GM12878 (cell line): Measurements from ENCODE around the gene TBC1D5. TPM values are rescaled to one million over a fixed set of nuclear protein-coding genes. Genes with fewer than 3 reads are reported as not detected.
A peak's percentile ranks its signal among the peaks of the same experiment; 100 is the strongest.

Experiments used
- ATAC-seq: fragments of 200-7000 bp; cut with Tn5 transposase; 3 replicates; pipeline ENCODE4 v1.9.1; 2020; ENCODE audit warnings: mild to moderate bottlenecking, moderate library complexity
- BruUV-seq: library from RNA; stranded (reverse); fragments of 400-500 nt; replicated peaks from 2 replicates; lab custom pipeline; 2021; lab: Mats Ljungman, UMichigan
- CTCF ChIA-PET: fragments of 300-600 bp; sonication (Branson Sonifier 250); formaldehyde crosslinking; extraction: SDS; loops from one replicate; lab custom pipeline; 2021; ENCODE audit warnings: inconsistent platforms; lab: Yijun Ruan, JAX
- POLR2A ChIA-PET: fragments of 350-600 bp; formaldehyde crosslinking; extraction: SDS; loops from one replicate; lab custom pipeline; 2021; ENCODE audit warnings: inconsistent platforms; lab: Charles Lee
- RAD21 ChIA-PET: fragments of 300-600 bp; sonication (Branson Sonifier 250); formaldehyde crosslinking; loops from one replicate; lab custom pipeline; 2023; ENCODE audit warnings: antibody characterized with exemption; ENCODE audit not compliant: unreplicated experiment; lab: Charles Lee
- SMC1A ChIA-PET: fragments of 300-600 bp; sonication (Branson Sonifier 250); formaldehyde crosslinking; loops from one replicate; lab custom pipeline; 2023; ENCODE audit not compliant: unreplicated experiment, uncharacterized antibody; lab: Charles Lee
- DNase-seq: peaks from one replicate; pipeline ENCODE4 v3.0.0-alpha.2; 2011; ENCODE audit warnings: low read depth, low spot score
- FAIRE-seq: peaks from 3 replicates; lab custom pipeline; 2011; peaks lifted over from hg19 to GRCh38; lab: Jason Lieb, UNC
- H2AFZ ChIP-seq: 2 replicates; pipeline ENCODE4 v1.6.0; 2011; ENCODE audit warnings: low read depth, low read length, control low read depth; ENCODE audit not compliant: control insufficient read depth
- H3K27ac ChIP-seq: 2 replicates; pipeline ENCODE4 v1.5.1; 2011; ENCODE audit warnings: control low read depth; ENCODE audit not compliant: control insufficient read depth, insufficient read depth
- H3K27me3 ChIP-seq, 2 experiments: replicated peaks in 1 of 2; 2 replicates each; pipeline versions ENCODE4 v1.6.0 to v1.6.1; 2011; ENCODE audit warnings: low read length in 1 of 2; ENCODE audit not compliant: control insufficient read depth in 2 of 2, insufficient read depth in 2 of 2
- H3K36me3 ChIP-seq, 2 experiments: 2 replicates each; pipeline ENCODE4 v1.5.1; 2011; ENCODE audit warnings: low read length in 1 of 2; ENCODE audit not compliant: control insufficient read depth in 2 of 2, insufficient read depth in 2 of 2
- H3K4me1 ChIP-seq: 2 replicates; pipeline ENCODE4 v1.6.1; 2011; ENCODE audit warnings: mild to moderate bottlenecking, low read length, moderate library complexity, mixed read lengths; ENCODE audit not compliant: control insufficient read depth, insufficient read depth
- H3K4me2 ChIP-seq: 2 replicates; pipeline ENCODE4 v1.6.0; 2011; ENCODE audit warnings: control low read depth; ENCODE audit not compliant: control insufficient read depth, insufficient read depth
- H3K4me3 ChIP-seq: fragments of 200-600 bp; sonication (generic); 2 replicates; pipeline ENCODE4 v1.5.1; 2016
- H3K79me2 ChIP-seq: 2 replicates; pipeline ENCODE4 v1.6.0; 2011; ENCODE audit warnings: low read length; ENCODE audit not compliant: control insufficient read depth, insufficient read depth
- H3K9ac ChIP-seq: 2 replicates; pipeline ENCODE4 v1.8.0; 2011; ENCODE audit warnings: low read length, control low read depth, mixed read lengths; ENCODE audit not compliant: control insufficient read depth, insufficient read depth
- H3K9me3 ChIP-seq: replicated peaks from 3 replicates; pipeline ENCODE4 v1.5.1; 2011; ENCODE audit warnings: mild to moderate bottlenecking, low read length; ENCODE audit not compliant: control insufficient read depth, insufficient read depth
- H4K20me1 ChIP-seq: 2 replicates; pipeline ENCODE4 v1.6.0; 2011; ENCODE audit not compliant: control insufficient read depth, insufficient read depth
- EGR1 ChIP-seq, 2 experiments: IDR thresholded peaks; 1 replicate in 1 of 2; 2 replicates in 1 of 2; pipeline ENCODE4 v1.6.1; 2011 to 2012; ENCODE audit warnings: low read depth in 2 of 2, low read length in 2 of 2, borderline replicate concordance in 1 of 2, mild to moderate bottlenecking in 1 of 2, moderate library complexity in 1 of 2
- IKZF1 ChIP-seq: fragments of 450-650 bp; conservative IDR thresholded peaks from 2 replicates; pipeline ENCODE4 v1.6.1; 2017; ENCODE audit warnings: antibody characterized with exemption, mild to moderate bottlenecking
- LARP7 ChIP-seq: fragments of 450-650 bp; IDR thresholded peaks from 2 replicates; pipeline ENCODE4 v1.6.1; 2017; ENCODE audit warnings: mild to moderate bottlenecking
- PAX5 ChIP-seq: IDR thresholded peaks from 2 replicates; pipeline ENCODE4 v1.6.1; 2011; ENCODE audit warnings: low read depth, low read length, borderline replicate concordance
- RAD51 ChIP-seq: fragments of 450-650 bp; IDR thresholded peaks from 2 replicates; pipeline ENCODE4 v1.6.1; 2016; ENCODE audit warnings: moderate library complexity, mild to moderate bottlenecking, inconsistent platforms
- SMC3 ChIP-seq: IDR thresholded peaks from 2 replicates; pipeline ENCODE4 v1.6.1; 2011; ENCODE audit warnings: low read length, improper control_type of control experiment, borderline replicate concordance
- STAT3 ChIP-seq: IDR thresholded peaks from 2 replicates; pipeline ENCODE4 v1.6.1; 2011; ENCODE audit warnings: low read depth, low read length, improper control_type of control experiment
- WGBS: methylation state at CpG from one replicate; pipeline ENCODE4 v1.1.6; 2016; ENCODE audit warnings: low lambda C conversion rate; ENCODE audit not compliant: insufficient replicate concordance, insufficient coverage; ENCODE audit errors: missing lambda C conversion rate; 5-methylcytosine and 5-hydroxymethylcytosine counted together
- in situ Hi-C: fragments of 300-500 bp; cut with MboI; formaldehyde crosslinking; loops from 9 replicates; pipeline ENCODE4 v1.14.3; 2018; ENCODE audit warnings: mixed read lengths
- intact Hi-C: fragments of 100-400 bp; cut with micrococcal nuclease; formaldehyde crosslinking; loops from one replicate; pipeline ENCODE4 v1.14.2; 2022; ENCODE audit not compliant: unreplicated experiment
- polyA plus RNA-seq, 11 experiments: library from polyadenylated mRNA; depleted of rRNA in 4 of 11; unstranded in 6 of 11; stranded (reverse) in 5 of 11; fragments of >200 nt; fragmentation: Nextera tagmentation in 4 of 11; fragmentation: Illumina TruSeq in 1 of 11; extraction: Ambion mirVana in 4 of 11; extraction: Trizol in 1 of 11; gene quantifications; 1 replicate in 1 of 11; 2 replicates in 10 of 11; pipeline versions ENCODE4 v1.2.1 to v1.2.3, GENCODE V29; 2011 to 2016; ENCODE audit warnings: inconsistent platforms in 2 of 11, missing spikeins in 2 of 11, low read depth in 1 of 11
- total RNA-seq, 4 experiments: library from RNA; depleted of rRNA in 3 of 4; stranded (reverse); fragments of >200 nt in 3 of 4; fragmentation: Illumina TruSeq in 1 of 4; extraction: Trizol in 1 of 4; gene quantifications; 2 replicates each; pipeline versions ENCODE4 v1.2.1 to v1.2.3, GENCODE V29; 2013 to 2021
- TF ChIP-seq, protein P1 (sequence below): fragments of 450-650 bp; IDR thresholded peaks from 2 replicates; pipeline ENCODE4 v1.6.1; 2016; ENCODE audit warnings: mild to moderate bottlenecking
- TF ChIP-seq, protein P2 (sequence below): fragments of 450-650 bp; IDR thresholded peaks from 2 replicates; pipeline ENCODE4 v1.6.1; 2018; ENCODE audit warnings: borderline replicate concordance, mild to moderate bottlenecking; ENCODE audit not compliant: partially characterized antibody

Gene TBC1D5
- total and polyA plus RNA-seq, 10 of the 15 experiments (the other 5 are each of a cell fraction or from before 2014, with no cell fraction given): 5.5 to 61.0 (median 43.8) TPM

DNA sequence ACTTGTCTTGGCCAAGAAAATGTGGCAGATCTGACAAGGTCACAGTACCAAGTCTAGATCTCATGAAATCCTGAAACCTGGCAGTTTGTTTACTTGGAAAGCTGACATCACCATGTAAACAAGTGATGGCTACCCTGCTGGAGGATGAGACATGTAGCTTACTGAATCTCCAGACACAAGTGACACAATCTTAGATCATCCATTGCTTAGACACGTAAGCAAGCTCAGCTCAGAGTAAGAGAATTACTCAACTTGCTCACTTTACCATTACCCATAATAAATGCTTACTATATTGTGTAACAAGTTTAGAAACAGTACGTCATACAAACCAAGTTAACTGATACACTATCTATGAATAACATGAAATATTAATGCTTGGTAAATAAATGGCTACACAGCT, 263.8 kb downstream of the TBC1D5 start:
- Histone ChIP-seq H2AFZ (no peak overlapping the region), H3K27me3 (no peaks in the 10 kb centered on the region), H3K4me1 (no peaks in the 10 kb centered on the region), H3K27ac (no peak overlapping the region), H4K20me1 (no peaks in the 10 kb centered on the region), H3K9me3 (no peaks in the 10 kb centered on the region; the same call in 1 of the 3 replicates), H3K79me2 (no peaks in the 10 kb centered on the region), H3K9ac (no peak overlapping the region), H3K4me2 (no peak overlapping the region), H3K4me3 (no peak overlapping the region), H3K36me3 (peaks cover 0 to 3% of the 10 kb centered on the region in 2 experiments; a peak in 3 of 4 replicates)
- no peak for TF ChIP-seq IKZF1
- no peak for TF ChIP-seq PAX5
- TF ChIP-seq, protein P1, sequence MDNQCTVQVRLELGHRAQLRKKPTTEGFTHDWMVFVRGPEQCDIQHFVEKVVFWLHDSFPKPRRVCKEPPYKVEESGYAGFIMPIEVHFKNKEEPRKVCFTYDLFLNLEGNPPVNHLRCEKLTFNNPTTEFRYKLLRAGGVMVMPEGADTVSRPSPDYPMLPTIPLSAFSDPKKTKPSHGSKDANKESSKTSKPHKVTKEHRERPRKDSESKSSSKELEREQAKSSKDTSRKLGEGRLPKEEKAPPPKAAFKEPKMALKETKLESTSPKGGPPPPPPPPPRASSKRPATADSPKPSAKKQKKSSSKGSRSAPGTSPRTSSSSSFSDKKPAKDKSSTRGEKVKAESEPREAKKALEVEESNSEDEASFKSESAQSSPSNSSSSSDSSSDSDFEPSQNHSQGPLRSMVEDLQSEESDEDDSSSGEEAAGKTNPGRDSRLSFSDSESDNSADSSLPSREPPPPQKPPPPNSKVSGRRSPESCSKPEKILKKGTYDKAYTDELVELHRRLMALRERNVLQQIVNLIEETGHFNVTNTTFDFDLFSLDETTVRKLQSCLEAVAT: no peak
- TF ChIP-seq EGR1 (IDR thresholded peaks at IDR 0.05; ENCODE audit: borderline replicate concordance in 1 of 2, low read depth in 2 of 2, low read length in 2 of 2): no peak
- CTCF ChIA-PET: interaction anchor here (0.5 to 1.2 kb wide), 3 partner anchors 18 to 274 kb away, joined by 3 to 4 read pairs (median 3); no protein-coding TSS in a partner anchor
- intact Hi-C loops: no loop called here
- RAD21 ChIA-PET: interaction anchor here (1.5 kb wide), 1 partner anchor 363 kb away, joined by 4 read pairs; no protein-coding TSS in a partner anchor
- 92% methylated on average over 2 of the region's 2 CpGs for WGBS
- SMC1A ChIA-PET: interaction anchor here (0.8 kb wide), 1 partner anchor 18 kb away, joined by 3 read pairs; no protein-coding TSS in a partner anchor
- FAIRE-seq (no peak), ATAC-seq (no peak), DNase-seq (no peak)
- in situ Hi-C loops: no loop called here
- no TSS peak for BruUV-seq
- POLR2A ChIA-PET: no interaction called here

DNA sequence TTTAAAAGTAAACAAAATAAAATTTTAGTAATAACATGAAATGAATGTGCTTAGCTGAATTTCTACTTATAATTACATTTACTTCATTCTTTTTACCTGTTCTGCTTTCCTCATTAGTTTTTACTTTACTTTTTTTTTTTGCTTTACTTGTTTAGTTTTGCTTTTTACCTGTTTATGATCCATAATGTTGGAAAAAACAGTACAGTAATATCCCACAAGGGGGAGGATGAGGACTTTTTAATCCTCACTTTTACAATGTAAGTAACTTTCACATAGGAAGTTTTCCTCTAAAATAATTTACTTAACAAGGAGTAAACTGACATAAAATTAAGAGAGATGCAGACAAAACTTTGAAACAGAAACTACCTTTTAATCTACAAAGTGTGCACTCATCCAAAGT, 268.7 kb downstream of the TBC1D5 start:
- in situ Hi-C loops: no loop called here
- RAD21 ChIA-PET: no interaction called here

More for the DNA sequence above, 268.7 kb downstream of the TBC1D5 start:
- Histone ChIP-seq H3K9me3 (no peaks in the 10 kb centered on the region), H3K9ac (no peak overlapping the region), H3K27ac (no peak overlapping the region), H3K4me1 (no peaks in the 10 kb centered on the region), H4K20me1 (no peaks in the 10 kb centered on the region), H2AFZ (no peak overlapping the region), H3K27me3 (no peaks in the 10 kb centered on the region), H3K79me2 (no peaks in the 10 kb centered on the region), H3K4me3 (no peak overlapping the region), H3K4me2 (no peak overlapping the region), H3K36me3 (no peaks in the 10 kb centered on the region)
- FAIRE-seq (no peak), DNase-seq (no peak), ATAC-seq (no peak)
- BruUV-seq: no TSS peak
- ChIA-PET CTCF (interaction anchor here (0.7 to 1.0 kb wide), 4 partner anchors 59 to 368 kb away, joined by 3 read pairs; no protein-coding TSS in a partner anchor), SMC1A (interaction anchor here (1.5 kb wide), 1 partner anchor 25 kb away, joined by 4 read pairs; no protein-coding TSS in a partner anchor), POLR2A (interaction anchor here (0.6 kb wide), 1 partner anchor 283 kb away, joined by 5 read pairs; no protein-coding TSS in a partner anchor)
- TF ChIP-seq LARP7 (no peak), RAD51 (no peak), STAT3 (no peak), SMC3 (0 out of 2 replicates have a peak, but pooled peaks have one; percentile 5)
- TF ChIP-seq, protein P2, sequence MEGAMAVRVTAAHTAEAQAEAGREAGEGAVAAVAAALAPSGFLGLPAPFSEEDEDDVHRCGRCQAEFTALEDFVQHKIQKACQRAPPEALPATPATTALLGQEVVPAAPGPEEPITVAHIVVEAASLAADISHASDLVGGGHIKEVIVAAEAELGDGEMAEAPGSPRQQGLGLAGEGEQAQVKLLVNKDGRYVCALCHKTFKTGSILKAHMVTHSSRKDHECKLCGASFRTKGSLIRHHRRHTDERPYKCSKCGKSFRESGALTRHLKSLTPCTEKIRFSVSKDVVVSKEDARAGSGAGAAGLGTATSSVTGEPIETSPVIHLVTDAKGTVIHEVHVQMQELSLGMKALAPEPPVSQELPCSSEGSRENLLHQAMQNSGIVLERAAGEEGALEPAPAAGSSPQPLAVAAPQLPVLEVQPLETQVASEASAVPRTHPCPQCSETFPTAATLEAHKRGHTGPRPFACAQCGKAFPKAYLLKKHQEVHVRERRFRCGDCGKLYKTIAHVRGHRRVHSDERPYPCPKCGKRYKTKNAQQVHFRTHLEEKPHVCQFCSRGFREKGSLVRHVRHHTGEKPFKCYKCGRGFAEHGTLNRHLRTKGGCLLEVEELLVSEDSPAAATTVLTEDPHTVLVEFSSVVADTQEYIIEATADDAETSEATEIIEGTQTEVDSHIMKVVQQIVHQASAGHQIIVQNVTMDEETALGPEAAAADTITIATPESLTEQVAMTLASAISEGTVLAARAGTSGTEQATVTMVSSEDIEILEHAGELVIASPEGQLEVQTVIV: no peak
- TF ChIP-seq, protein P1: no peak
- intact Hi-C loops: no loop called here
